HEK293 (cell line): ENCODE results near the gene THRA.

Source experiments
- CTCF ChIP-seq: fragments of 450-650 bp; formaldehyde crosslinking; IDR thresholded peaks from 2 replicates; pipeline ENCODE4 v1.5.1; 2016; ENCODE audit warnings: missing biosample characterization, missing genetic modification characterization
- PBX3 ChIP-seq: sonication (generic); formaldehyde crosslinking; IDR thresholded peaks from 2 replicates; pipeline ENCODE4 v1.8.1; 2022; ENCODE audit warnings: mild to moderate bottlenecking, moderate library complexity, missing genetic modification reagents
- YY1 ChIP-seq: fragments of 450-650 bp; formaldehyde crosslinking; IDR thresholded peaks from 2 replicates; pipeline ENCODE4 v1.5.1; 2018; ENCODE audit warnings: missing biosample characterization, missing genetic modification characterization
- ZBTB21 ChIP-seq: fragments of 450-650 bp; formaldehyde crosslinking; IDR thresholded peaks from 2 replicates; pipeline ENCODE4 v1.5.1; 2017; ENCODE audit warnings: missing biosample characterization, missing genetic modification characterization
- ZNF2 ChIP-seq: fragments of 450-650 bp; formaldehyde crosslinking; IDR thresholded peaks from 2 replicates; pipeline ENCODE4 v1.5.1; 2016; ENCODE audit warnings: missing biosample characterization, missing genetic modification characterization
- ZNF76 ChIP-seq: fragments of 450-650 bp; formaldehyde crosslinking; IDR thresholded peaks from 2 replicates; pipeline ENCODE4; 2016; ENCODE audit warnings: low read depth, missing biosample characterization, missing genetic modification characterization, borderline replicate concordance
- TF ChIP-seq, protein P1 (sequence below): fragments of 450-650 bp; formaldehyde crosslinking; IDR thresholded peaks from 2 replicates; pipeline ENCODE4 v1.5.1; 2017; ENCODE audit warnings: missing biosample characterization, missing genetic modification characterization
- TF ChIP-seq, protein P2 (sequence below): fragments of 450-650 bp; IDR thresholded peaks from 2 replicates; pipeline ENCODE4 v1.5.1; 2018; ENCODE audit warnings: missing biosample characterization, mild to moderate bottlenecking, missing genetic modification characterization

GRCh38 chr17:40134184-40134583 is 71.4 kb downstream of the THRA start:
- TF ChIP-seq CTCF (tag by site-specific recombination) (no peak), ZNF76 (tag by site-specific recombination) (no peak), ZBTB21 (tag by site-specific recombination) (no peak), PBX3 (CRISPR knock-in tag) (no peak), ZNF2 (tag by site-specific recombination) (no peak), YY1 (tag by site-specific recombination) (no peak)
- TF ChIP-seq, protein P1, sequence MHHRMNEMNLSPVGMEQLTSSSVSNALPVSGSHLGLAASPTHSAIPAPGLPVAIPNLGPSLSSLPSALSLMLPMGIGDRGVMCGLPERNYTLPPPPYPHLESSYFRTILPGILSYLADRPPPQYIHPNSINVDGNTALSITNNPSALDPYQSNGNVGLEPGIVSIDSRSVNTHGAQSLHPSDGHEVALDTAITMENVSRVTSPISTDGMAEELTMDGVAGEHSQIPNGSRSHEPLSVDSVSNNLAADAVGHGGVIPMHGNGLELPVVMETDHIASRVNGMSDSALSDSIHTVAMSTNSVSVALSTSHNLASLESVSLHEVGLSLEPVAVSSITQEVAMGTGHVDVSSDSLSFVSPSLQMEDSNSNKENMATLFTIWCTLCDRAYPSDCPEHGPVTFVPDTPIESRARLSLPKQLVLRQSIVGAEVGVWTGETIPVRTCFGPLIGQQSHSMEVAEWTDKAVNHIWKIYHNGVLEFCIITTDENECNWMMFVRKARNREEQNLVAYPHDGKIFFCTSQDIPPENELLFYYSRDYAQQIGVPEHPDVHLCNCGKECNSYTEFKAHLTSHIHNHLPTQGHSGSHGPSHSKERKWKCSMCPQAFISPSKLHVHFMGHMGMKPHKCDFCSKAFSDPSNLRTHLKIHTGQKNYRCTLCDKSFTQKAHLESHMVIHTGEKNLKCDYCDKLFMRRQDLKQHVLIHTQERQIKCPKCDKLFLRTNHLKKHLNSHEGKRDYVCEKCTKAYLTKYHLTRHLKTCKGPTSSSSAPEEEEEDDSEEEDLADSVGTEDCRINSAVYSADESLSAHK (tag by site-specific recombination): no peak
- TF ChIP-seq, protein P2, sequence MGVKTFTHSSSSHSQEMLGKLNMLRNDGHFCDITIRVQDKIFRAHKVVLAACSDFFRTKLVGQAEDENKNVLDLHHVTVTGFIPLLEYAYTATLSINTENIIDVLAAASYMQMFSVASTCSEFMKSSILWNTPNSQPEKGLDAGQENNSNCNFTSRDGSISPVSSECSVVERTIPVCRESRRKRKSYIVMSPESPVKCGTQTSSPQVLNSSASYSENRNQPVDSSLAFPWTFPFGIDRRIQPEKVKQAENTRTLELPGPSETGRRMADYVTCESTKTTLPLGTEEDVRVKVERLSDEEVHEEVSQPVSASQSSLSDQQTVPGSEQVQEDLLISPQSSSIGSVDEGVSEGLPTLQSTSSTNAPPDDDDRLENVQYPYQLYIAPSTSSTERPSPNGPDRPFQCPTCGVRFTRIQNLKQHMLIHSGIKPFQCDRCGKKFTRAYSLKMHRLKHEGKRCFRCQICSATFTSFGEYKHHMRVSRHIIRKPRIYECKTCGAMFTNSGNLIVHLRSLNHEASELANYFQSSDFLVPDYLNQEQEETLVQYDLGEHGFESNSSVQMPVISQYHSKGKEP: no peak
